Osteocyte (in vitro differentiated cells): ENCODE results near the gene TMEM44. TPM values are rescaled to one million over a fixed set of nuclear protein-coding genes. Genes with fewer than 3 reads are reported as not detected.

ENCODE experiments used
- DNase-seq: peaks from one replicate; pipeline ENCODE4 v3.0.0; 2021; ENCODE audit warnings: mixed read lengths; ENCODE audit not compliant: unreplicated experiment; ENCODE audit errors: extremely low spot score
- H3K27ac Mint-ChIP-seq: one replicate; pipeline ENCODE4 v1.8.0; 2021; ENCODE audit warnings: mild to moderate bottlenecking, mixed read lengths; ENCODE audit not compliant: unreplicated experiment
- H3K27me3 Mint-ChIP-seq: one replicate; pipeline ENCODE4 v1.8.0; 2021; ENCODE audit warnings: mixed read lengths; ENCODE audit not compliant: unreplicated experiment
- H3K36me3 Mint-ChIP-seq: one replicate; pipeline ENCODE4 v1.8.0; 2021; ENCODE audit warnings: mixed read lengths; ENCODE audit not compliant: unreplicated experiment
- H3K4me1 Mint-ChIP-seq: one replicate; pipeline ENCODE4 v1.8.0; 2021; ENCODE audit warnings: mixed read lengths; ENCODE audit not compliant: unreplicated experiment
- H3K4me3 Mint-ChIP-seq: one replicate; pipeline ENCODE4 v1.8.0; 2021; ENCODE audit warnings: mild to moderate bottlenecking, moderate library complexity, mixed read lengths; ENCODE audit not compliant: unreplicated experiment
- H3K9me3 Mint-ChIP-seq: one replicate; pipeline ENCODE4 v1.8.0; 2021; ENCODE audit warnings: mixed read lengths; ENCODE audit not compliant: unreplicated experiment
- total RNA-seq: library from RNA; stranded (reverse); gene quantifications from 2 replicates; pipeline ENCODE4 v1.2.1, GENCODE V29; 2021
- TF ChIP-seq, protein P1 (sequence below): fragments of 200-600 bp; sonication (generic); IDR thresholded peaks from 2 replicates; pipeline ENCODE4 v1.5.0; 2021; ENCODE audit warnings: antibody characterized with exemption, mild to moderate bottlenecking, moderate library complexity

Gene TMEM44
- total RNA-seq, 1 donor from 2014 or later, result 27.9 TPM

DNA sequence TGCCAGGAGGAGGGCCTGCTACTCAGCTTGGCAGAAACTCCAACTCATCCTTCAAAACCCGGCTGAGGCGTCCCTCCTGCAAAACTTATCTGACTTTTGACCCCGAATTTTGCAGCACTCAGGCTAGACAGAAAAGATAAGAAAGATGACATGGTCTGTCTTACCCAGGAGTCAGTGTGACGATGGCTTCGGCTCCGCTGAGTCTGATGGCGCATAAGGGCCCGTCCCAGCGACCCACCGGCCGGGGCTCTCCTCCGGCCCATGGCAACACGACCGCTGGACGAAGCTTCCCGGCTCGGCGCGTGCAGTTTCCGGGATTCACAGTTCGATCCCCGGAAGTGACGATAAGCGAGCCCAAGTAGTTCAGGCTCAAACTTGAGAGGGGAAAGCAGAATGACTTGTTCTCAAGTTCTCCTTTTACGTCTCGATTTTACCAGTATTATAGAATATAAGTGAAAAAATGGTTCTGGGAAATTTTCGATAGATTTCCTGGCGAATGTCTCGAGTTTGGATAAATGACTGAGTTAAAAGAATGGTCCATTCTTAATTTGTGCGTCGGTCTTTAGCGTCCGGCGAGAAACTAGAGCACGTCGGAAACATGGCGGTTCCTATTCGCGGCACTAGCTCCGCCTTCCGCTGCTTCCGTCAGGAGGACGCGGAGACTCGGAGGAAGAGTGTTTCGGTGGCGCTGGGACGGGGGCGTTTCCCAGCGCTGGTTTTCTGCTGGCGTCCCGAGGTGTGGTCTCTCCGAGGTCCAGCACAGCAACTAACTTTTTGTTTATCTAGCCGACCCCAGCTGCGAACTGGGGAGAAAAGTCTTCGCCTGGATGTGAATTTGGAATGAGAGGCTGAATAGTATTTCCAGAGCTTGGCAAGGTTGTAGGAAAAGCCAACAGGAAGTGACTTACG is 38.9 kb upstream of the TMEM44 start, which contains the start of gene LSG1:
Gene LSG1, minus strand, starts transcription at position 292 of the 909 bp plus-strand sequence. Its CDS starts 29 bp downstream, at position 263.
- TF ChIP-seq, protein P1, sequence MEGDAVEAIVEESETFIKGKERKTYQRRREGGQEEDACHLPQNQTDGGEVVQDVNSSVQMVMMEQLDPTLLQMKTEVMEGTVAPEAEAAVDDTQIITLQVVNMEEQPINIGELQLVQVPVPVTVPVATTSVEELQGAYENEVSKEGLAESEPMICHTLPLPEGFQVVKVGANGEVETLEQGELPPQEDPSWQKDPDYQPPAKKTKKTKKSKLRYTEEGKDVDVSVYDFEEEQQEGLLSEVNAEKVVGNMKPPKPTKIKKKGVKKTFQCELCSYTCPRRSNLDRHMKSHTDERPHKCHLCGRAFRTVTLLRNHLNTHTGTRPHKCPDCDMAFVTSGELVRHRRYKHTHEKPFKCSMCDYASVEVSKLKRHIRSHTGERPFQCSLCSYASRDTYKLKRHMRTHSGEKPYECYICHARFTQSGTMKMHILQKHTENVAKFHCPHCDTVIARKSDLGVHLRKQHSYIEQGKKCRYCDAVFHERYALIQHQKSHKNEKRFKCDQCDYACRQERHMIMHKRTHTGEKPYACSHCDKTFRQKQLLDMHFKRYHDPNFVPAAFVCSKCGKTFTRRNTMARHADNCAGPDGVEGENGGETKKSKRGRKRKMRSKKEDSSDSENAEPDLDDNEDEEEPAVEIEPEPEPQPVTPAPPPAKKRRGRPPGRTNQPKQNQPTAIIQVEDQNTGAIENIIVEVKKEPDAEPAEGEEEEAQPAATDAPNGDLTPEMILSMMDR, result no peak
- peaks cover 12% of the 10 kb centered on the region for H3K4me1 Mint-ChIP-seq
- peaks cover 30% of the 10 kb centered on the region for H3K27me3 Mint-ChIP-seq
- peak within 1 kb of the TSS; percentile 99 for H3K27ac Mint-ChIP-seq
- H3K36me3 Mint-ChIP-seq, result peaks cover 5% of the 10 kb centered on the region
- peak; percentile 95 for DNase-seq
- H3K9me3 Mint-ChIP-seq, result no peaks in the 10 kb centered on the region
- peak within 1 kb of the TSS; percentile 96 for H3K4me3 Mint-ChIP-seq

DNA sequence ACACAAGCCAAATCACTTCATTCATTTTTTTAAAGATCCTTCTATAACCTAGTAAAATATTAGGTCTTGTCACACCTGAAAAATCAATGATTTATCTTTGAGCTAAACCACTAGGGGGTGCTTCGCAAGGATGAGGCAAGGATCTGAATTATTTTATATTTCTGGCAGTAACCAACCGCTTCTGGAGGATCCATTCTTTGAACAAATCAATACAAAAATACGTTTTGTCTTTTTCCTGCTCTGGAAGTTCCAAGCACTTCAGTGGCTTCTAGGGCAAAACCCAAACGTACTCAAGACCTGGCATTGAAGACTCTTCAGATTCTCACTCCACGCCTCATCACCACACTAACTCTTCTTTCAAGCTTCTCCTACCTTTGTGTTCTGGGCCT is 38.3 kb upstream of the TMEM44 start:
- H3K9me3 Mint-ChIP-seq, result no peaks in the 10 kb centered on the region
- TF ChIP-seq, protein P1, result peak; percentile 69
- H3K36me3 Mint-ChIP-seq, result peaks cover 5% of the 10 kb centered on the region
- peaks cover 12% of the 10 kb centered on the region for H3K4me1 Mint-ChIP-seq
- peaks cover 25% of the 10 kb centered on the region for H3K27me3 Mint-ChIP-seq
- peak overlapping the region; percentile 96 for H3K4me3 Mint-ChIP-seq
- DNase-seq, result no peak
- H3K27ac Mint-ChIP-seq, result peak overlapping the region; percentile 99

DNA sequence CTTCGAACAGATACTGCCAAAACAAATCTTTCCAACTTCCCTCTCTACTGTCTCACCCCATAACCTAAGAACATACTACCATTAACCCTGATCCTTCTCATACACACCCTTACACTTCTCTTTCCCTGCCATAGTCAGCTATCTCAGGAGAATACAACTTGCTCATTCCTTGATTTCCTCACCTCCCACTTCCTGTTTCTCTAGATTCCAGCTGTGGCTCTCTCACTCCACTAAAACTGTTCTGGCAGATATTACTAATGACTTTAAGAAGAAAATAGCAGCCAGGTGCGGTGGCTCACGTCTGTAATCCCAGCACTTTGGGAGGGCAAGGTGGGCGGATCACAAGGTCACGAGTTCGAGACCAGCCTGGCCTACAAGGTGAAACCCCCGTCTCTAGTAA is 34.1 kb upstream of the TMEM44 start:
- Mint-ChIP-seq H3K36me3 (peaks cover 27% of the 10 kb centered on the region), H3K4me3 (no peak overlapping the region), H3K9me3 (no peaks in the 10 kb centered on the region), H3K27ac (no peak overlapping the region), H3K27me3 (no peaks in the 10 kb centered on the region), H3K4me1 (peaks cover 10% of the 10 kb centered on the region)
- no peak for DNase-seq
- TF ChIP-seq, protein P1, result no peak

DNA sequence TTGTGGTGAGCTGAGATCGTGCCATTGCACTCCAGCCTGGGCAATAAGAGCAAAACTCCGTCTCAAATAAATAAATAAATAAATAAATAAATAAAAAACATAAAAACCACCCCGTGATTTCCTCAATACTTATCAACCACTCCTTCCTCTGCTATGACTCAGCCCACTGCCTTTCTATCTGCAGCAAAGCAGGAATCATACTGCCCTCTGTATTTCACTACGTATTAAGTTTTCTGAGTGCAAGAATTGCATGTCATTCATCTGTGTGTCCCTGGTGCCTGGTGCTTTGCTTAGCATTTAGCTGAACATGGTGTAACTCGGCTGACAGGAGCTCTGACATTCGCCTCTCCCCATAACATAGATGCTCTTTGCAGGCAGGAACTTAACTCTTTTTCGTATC is 31.6 kb upstream of the TMEM44 start:
- no peak overlapping the region for H3K4me3 Mint-ChIP-seq
- no peaks in the 10 kb centered on the region for H3K4me1 Mint-ChIP-seq
- H3K27me3 Mint-ChIP-seq, result no peaks in the 10 kb centered on the region
- peaks cover 27% of the 10 kb centered on the region for H3K36me3 Mint-ChIP-seq
- no peaks in the 10 kb centered on the region for H3K9me3 Mint-ChIP-seq
- H3K27ac Mint-ChIP-seq, result no peak overlapping the region
- no peak for DNase-seq
- TF ChIP-seq, protein P1, result no peak

DNA sequence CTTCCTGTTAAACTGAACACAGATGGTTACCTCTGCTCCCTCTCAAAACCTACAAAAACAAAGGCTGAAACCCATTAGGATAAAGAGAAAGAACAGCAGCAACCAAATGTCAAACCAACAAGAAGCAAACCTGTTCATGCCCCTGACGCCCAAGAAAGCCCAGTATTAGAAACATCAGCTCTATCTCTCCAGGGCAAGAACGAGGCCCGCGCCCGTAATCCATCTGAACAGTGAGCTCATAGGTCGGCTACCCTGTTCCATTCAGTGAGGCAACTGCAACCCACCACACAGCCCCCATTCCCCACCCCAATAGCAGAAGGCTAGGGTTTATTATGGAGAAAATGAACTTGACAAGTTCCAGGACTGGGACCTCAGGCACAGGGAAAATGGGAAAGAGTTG is 28.7 kb upstream of the TMEM44 start:
- no peaks in the 10 kb centered on the region for H3K9me3 Mint-ChIP-seq
- H3K4me3 Mint-ChIP-seq, result no peak overlapping the region
- TF ChIP-seq, protein P1, result no peak
- no peaks in the 10 kb centered on the region for H3K27me3 Mint-ChIP-seq
- H3K27ac Mint-ChIP-seq, result no peak overlapping the region
- no peak for DNase-seq
- peaks cover 37% of the 10 kb centered on the region for H3K36me3 Mint-ChIP-seq
- H3K4me1 Mint-ChIP-seq, result no peaks in the 10 kb centered on the region
